Muscle of leg (tissue), 11 donors: Measurements from ENCODE around the gene BIN1. TPM values are rescaled to one million over a fixed set of nuclear protein-coding genes. Genes with fewer than 3 reads are reported as not detected.

ENCODE experiments used
- DNase-seq: peaks from one replicate; pipeline ENCODE4 v3.0.0; 2013
- H3K27ac ChIP-seq: one replicate; pipeline ENCODE4 v1.5.1; 2013; ENCODE audit warnings: mild to moderate bottlenecking, low read length, control low read depth
- H3K27me3 ChIP-seq: one replicate; pipeline ENCODE4 v1.6.1; 2013; ENCODE audit warnings: low read length; ENCODE audit not compliant: control insufficient read depth, insufficient read depth
- H3K36me3 ChIP-seq: one replicate; pipeline ENCODE4 v1.6.1; 2013; ENCODE audit warnings: low read length; ENCODE audit not compliant: control insufficient read depth, insufficient read depth
- H3K4me1 ChIP-seq: one replicate; pipeline ENCODE4 v1.6.1; 2013; ENCODE audit warnings: low read length; ENCODE audit not compliant: control insufficient read depth, insufficient read depth
- H3K4me3 ChIP-seq: one replicate; pipeline ENCODE4 v1.5.1; 2013; ENCODE audit warnings: low read length, control low read depth
- H3K9me3 ChIP-seq: replicated peaks from 2 replicates; pipeline ENCODE4 v1.6.1; 2013; ENCODE audit warnings: low read depth, low read length; ENCODE audit not compliant: control insufficient read depth
- WGBS: methylation state at CpG from one replicate; pipeline ENCODE4 v1.1.5; 2013; ENCODE audit warnings: missing lambda C conversion rate; ENCODE audit not compliant: insufficient coverage; 5-methylcytosine and 5-hydroxymethylcytosine counted together
- polyA plus RNA-seq, 8 donors: library from polyadenylated mRNA; unstranded; fragments of 120-200 nt; gene quantifications; one replicate each; pipeline versions ENCODE4 v1.2.1 to v1.2.3, GENCODE V29; 2013; ENCODE audit warnings: inconsistent platforms in 1 of 8, low replicate concordance in 1 of 8; ENCODE audit not compliant: insufficient read length in 8 of 8, insufficient read depth in 1 of 8
- total RNA-seq: library from RNA; stranded (reverse); fragments of 120-200 nt; gene quantifications from one replicate; pipeline ENCODE4 v1.2.4, GENCODE V29; 2013

Gene BIN1
- total and polyA plus RNA-seq, 9 donors, result 556 to 946 (median 831) TPM

GRCh38 chr2:127003070-127003800, 103.7 kb downstream of the BIN1 start:
- no peaks in the 10 kb centered on the region for H3K27me3 ChIP-seq
- H3K9me3 ChIP-seq, result no peaks in the 10 kb centered on the region
- no peaks in the 10 kb centered on the region for H3K4me1 ChIP-seq
- DNase-seq, result no peak
- no peak overlapping the region for H3K27ac ChIP-seq
- H3K36me3 ChIP-seq, result no peaks in the 10 kb centered on the region
- 59% methylated on average over 7 of the region's 9 CpGs for WGBS
- H3K4me3 ChIP-seq, result no peak overlapping the region

- H3K4me3 ChIP-seq, result no peak overlapping the region
- no peaks in the 10 kb centered on the region for H3K9me3 ChIP-seq
Observed at GRCh38 chr2:127001751-127002150, 105.2 kb downstream of the BIN1 start.

GRCh38 chr2:127000937-127001336, 106.0 kb downstream of the BIN1 start:
- no CpG with 5 or more reads among the region's 5 CpGs for WGBS
- H3K4me1 ChIP-seq, result no peaks in the 10 kb centered on the region

More at GRCh38 chr2:127001751-127002150, 105.2 kb downstream of the BIN1 start:
- 50% methylated on average over 1 of the region's 5 CpGs for WGBS
- no peaks in the 10 kb centered on the region for H3K36me3 ChIP-seq
- no peaks in the 10 kb centered on the region for H3K27me3 ChIP-seq
- no peak overlapping the region for H3K27ac ChIP-seq
- H3K4me1 ChIP-seq, result no peaks in the 10 kb centered on the region
- DNase-seq, result no peak

GRCh38 chr2:127000194-127000593, 106.8 kb downstream of the BIN1 start:
- no peaks in the 10 kb centered on the region for H3K9me3 ChIP-seq
- H3K4me1 ChIP-seq, result no peaks in the 10 kb centered on the region
- H3K4me3 ChIP-seq, result no peak overlapping the region
- H3K36me3 ChIP-seq, result no peaks in the 10 kb centered on the region
- no peak for DNase-seq
- no peak overlapping the region for H3K27ac ChIP-seq
- no peaks in the 10 kb centered on the region for H3K27me3 ChIP-seq
- WGBS, result 60% methylated on average over 1 of the region's 3 CpGs

More at GRCh38 chr2:127000937-127001336, 106.0 kb downstream of the BIN1 start:
- Histone ChIP-seq H3K36me3 (no peaks in the 10 kb centered on the region), H3K27ac (no peak overlapping the region), H3K9me3 (no peaks in the 10 kb centered on the region), H3K4me3 (no peak overlapping the region), H3K27me3 (no peaks in the 10 kb centered on the region)
- DNase-seq, result no peak

- no peaks in the 10 kb centered on the region for H3K36me3 ChIP-seq
- no peak for DNase-seq
- no peaks in the 10 kb centered on the region for H3K27me3 ChIP-seq
- 73% methylated on average over 2 of the region's 5 CpGs for WGBS
- H3K27ac ChIP-seq, result no peak overlapping the region
- H3K4me1 ChIP-seq, result no peaks in the 10 kb centered on the region
- no peaks in the 10 kb centered on the region for H3K9me3 ChIP-seq
- H3K4me3 ChIP-seq, result no peak overlapping the region
Observed at GRCh38 chr2:126999106-126999756, 107.7 kb downstream of the BIN1 start.

- H3K4me1 ChIP-seq, result no peaks in the 10 kb centered on the region
- no peaks in the 10 kb centered on the region for H3K9me3 ChIP-seq
- no peak overlapping the region for H3K27ac ChIP-seq
- no peak overlapping the region for H3K4me3 ChIP-seq
- no peaks in the 10 kb centered on the region for H3K36me3 ChIP-seq
- H3K27me3 ChIP-seq, result no peaks in the 10 kb centered on the region
- DNase-seq, result no peak
Observed at GRCh38 chr2:126998486-126998885, 108.5 kb downstream of the BIN1 start.

Other genes starting within 250 kb of the BIN1 start
- gene TEX51, start 208.3 kb downstream of the BIN1 start, total RNA-seq, result not detected
- gene TEX51, start 208.3 kb downstream of the BIN1 start, polyA plus RNA-seq, result not detected
- gene CYP27C1, start 113.1 kb upstream of the BIN1 start, total RNA-seq, result 2.3 TPM
- 1 to 10 TPM; 4.3 to 7.8 (median 5.1) TPM for gene CYP27C1, start 113.1 kb upstream of the BIN1 start, polyA plus RNA-seq
- 26.3 TPM for gene ERCC3, start 187.0 kb upstream of the BIN1 start, total RNA-seq
- 10 to 100 TPM; 37.9 to 47.7 (median 41.7) TPM for gene ERCC3, start 187.0 kb upstream of the BIN1 start, polyA plus RNA-seq